ENCODE data around the gene CRIP2. TPM values are rescaled to one million over a fixed set of nuclear protein-coding genes. Genes with fewer than 3 reads are reported as not detected.

The CRIP2 gene
- total and polyA plus RNA-seq, 9 donors: 144 to 335 (median 235) TPM

GRCh38 chr14:105442125-105442524 lies 32.5 kb upstream of the CRIP2 start:
- H3K4me3 ChIP-seq (ENCODE audit: low read length): no peak overlapping the region
- H3K9me3 ChIP-seq (replicated peaks; ENCODE audit: control insufficient read depth, low read depth, low read length): no peaks in the 10 kb centered on the region
- no peaks in the 10 kb centered on the region for H3K27me3 ChIP-seq (ENCODE audit: control insufficient read depth, insufficient read depth, low read length)
- no peak overlapping the region for H3K27ac ChIP-seq (ENCODE audit: low read length)
- 78% methylated on average over 16 of the region's 17 CpGs for WGBS (ENCODE audit: insufficient coverage)
- DNase-seq: no peak
- H3K36me3 ChIP-seq (ENCODE audit: control insufficient read depth, insufficient read depth, low read length): peaks cover 67% of the 10 kb centered on the region
- peaks cover 20% of the 10 kb centered on the region for H3K4me1 ChIP-seq (ENCODE audit: control insufficient read depth, insufficient read depth, low read length)

- Histone ChIP-seq H3K4me3 (ENCODE audit: low read length) (no peak overlapping the region), H3K9me3 (replicated peaks; ENCODE audit: control insufficient read depth, low read depth, low read length) (no peaks in the 10 kb centered on the region), H3K27ac (ENCODE audit: low read length) (no peak overlapping the region), H3K36me3 (ENCODE audit: control insufficient read depth, insufficient read depth, low read length) (peaks cover 63% of the 10 kb centered on the region), H3K27me3 (ENCODE audit: control insufficient read depth, insufficient read depth, low read length) (no peaks in the 10 kb centered on the region), H3K4me1 (ENCODE audit: control insufficient read depth, insufficient read depth, low read length) (peaks cover 27% of the 10 kb centered on the region)
- DNase-seq: no peak
- 86% methylated on average over 12 of the region's 12 CpGs for WGBS (ENCODE audit: insufficient coverage)
These were observed 31.8 kb upstream of the CRIP2 start for GRCh38 chr14:105442834-105443233.

- Histone ChIP-seq H3K27ac (ENCODE audit: low read length) (no peak overlapping the region), H3K9me3 (replicated peaks; ENCODE audit: control insufficient read depth, low read depth, low read length) (no peaks in the 10 kb centered on the region), H3K4me3 (ENCODE audit: low read length) (no peak overlapping the region), H3K27me3 (ENCODE audit: control insufficient read depth, insufficient read depth, low read length) (no peaks in the 10 kb centered on the region), H3K4me1 (ENCODE audit: control insufficient read depth, insufficient read depth, low read length) (peaks cover 40% of the 10 kb centered on the region), H3K36me3 (ENCODE audit: control insufficient read depth, insufficient read depth, low read length) (peaks cover 50% of the 10 kb centered on the region)
- no peak for DNase-seq
- WGBS (ENCODE audit: insufficient coverage): 67% methylated on average over 17 of the region's 17 CpGs
These were observed 29.8 kb upstream of the CRIP2 start for GRCh38 chr14:105444859-105445258.

GRCh38 chr14:105445290-105445689 lies 29.3 kb upstream of the CRIP2 start:
- no peaks in the 10 kb centered on the region for H3K9me3 ChIP-seq (replicated peaks; ENCODE audit: control insufficient read depth, low read depth, low read length)
- 79% methylated on average over 22 of the region's 24 CpGs for WGBS (ENCODE audit: insufficient coverage)
- DNase-seq: no peak
- H3K36me3 ChIP-seq (ENCODE audit: control insufficient read depth, insufficient read depth, low read length): peaks cover 50% of the 10 kb centered on the region
- H3K4me1 ChIP-seq (ENCODE audit: control insufficient read depth, insufficient read depth, low read length): peaks cover 39% of the 10 kb centered on the region
- no peaks in the 10 kb centered on the region for H3K27me3 ChIP-seq (ENCODE audit: control insufficient read depth, insufficient read depth, low read length)
- H3K27ac ChIP-seq (ENCODE audit: low read length): no peak overlapping the region
- no peak overlapping the region for H3K4me3 ChIP-seq (ENCODE audit: low read length)

GRCh38 chr14:105445901-105446845 lies 28.4 kb upstream of the CRIP2 start:
- DNase-seq: no peak
- Histone ChIP-seq H3K4me1 (ENCODE audit: control insufficient read depth, insufficient read depth, low read length) (peaks cover 45% of the 10 kb centered on the region), H3K36me3 (ENCODE audit: control insufficient read depth, insufficient read depth, low read length) (peaks cover 51% of the 10 kb centered on the region), H3K27ac (ENCODE audit: low read length) (no peak overlapping the region), H3K27me3 (ENCODE audit: control insufficient read depth, insufficient read depth, low read length) (no peaks in the 10 kb centered on the region), H3K4me3 (ENCODE audit: low read length) (no peak overlapping the region), H3K9me3 (replicated peaks; ENCODE audit: control insufficient read depth, low read depth, low read length) (no peaks in the 10 kb centered on the region)
- WGBS (ENCODE audit: insufficient coverage): 84% methylated on average over 14 of the region's 26 CpGs

GRCh38 chr14:105446971-105447370 lies 27.6 kb upstream of the CRIP2 start:
- H3K9me3 ChIP-seq (replicated peaks; ENCODE audit: control insufficient read depth, low read depth, low read length): no peaks in the 10 kb centered on the region
- peak overlapping the region; percentile 74 for H3K27ac ChIP-seq (ENCODE audit: low read length)
- no peak overlapping the region for H3K4me3 ChIP-seq (ENCODE audit: low read length)
- no peaks in the 10 kb centered on the region for H3K27me3 ChIP-seq (ENCODE audit: control insufficient read depth, insufficient read depth, low read length)
- peaks cover 49% of the 10 kb centered on the region for H3K4me1 ChIP-seq (ENCODE audit: control insufficient read depth, insufficient read depth, low read length)
- H3K36me3 ChIP-seq (ENCODE audit: control insufficient read depth, insufficient read depth, low read length): peaks cover 55% of the 10 kb centered on the region
- no peak for DNase-seq
- 77% methylated on average over 14 of the region's 14 CpGs for WGBS (ENCODE audit: insufficient coverage)

GRCh38 chr14:105447651-105448640 lies 26.7 kb upstream of the CRIP2 start:
- Histone ChIP-seq H3K36me3 (ENCODE audit: control insufficient read depth, insufficient read depth, low read length) (peaks cover 56% of the 10 kb centered on the region), H3K27me3 (ENCODE audit: control insufficient read depth, insufficient read depth, low read length) (no peaks in the 10 kb centered on the region), H3K4me1 (ENCODE audit: control insufficient read depth, insufficient read depth, low read length) (peaks cover 49% of the 10 kb centered on the region), H3K9me3 (replicated peaks; ENCODE audit: control insufficient read depth, low read depth, low read length) (no peaks in the 10 kb centered on the region), H3K27ac (ENCODE audit: low read length) (peak overlapping the region; percentile 76), H3K4me3 (ENCODE audit: low read length) (no peak overlapping the region)
- 74% methylated on average over 26 of the region's 31 CpGs for WGBS (ENCODE audit: insufficient coverage)
- DNase-seq: peak; percentile 63

GRCh38 chr14:105448706-105449111 lies 25.9 kb upstream of the CRIP2 start:
- peak; percentile 78 for DNase-seq
- WGBS (ENCODE audit: insufficient coverage): 47% methylated on average over 7 of the region's 16 CpGs
- H3K27ac ChIP-seq (ENCODE audit: low read length): peak overlapping the region; percentile 76
- peaks cover 50% of the 10 kb centered on the region for H3K4me1 ChIP-seq (ENCODE audit: control insufficient read depth, insufficient read depth, low read length)
- H3K9me3 ChIP-seq (replicated peaks; ENCODE audit: control insufficient read depth, low read depth, low read length): no peaks in the 10 kb centered on the region
- no peak overlapping the region for H3K4me3 ChIP-seq (ENCODE audit: low read length)
- no peaks in the 10 kb centered on the region for H3K27me3 ChIP-seq (ENCODE audit: control insufficient read depth, insufficient read depth, low read length)
- peaks cover 54% of the 10 kb centered on the region for H3K36me3 ChIP-seq (ENCODE audit: control insufficient read depth, insufficient read depth, low read length)

GRCh38 chr14:105449276-105450122 lies 25.1 kb upstream of the CRIP2 start:
- Histone ChIP-seq H3K9me3 (replicated peaks; ENCODE audit: control insufficient read depth, low read depth, low read length) (no peaks in the 10 kb centered on the region), H3K4me3 (ENCODE audit: low read length) (no peak overlapping the region), H3K36me3 (ENCODE audit: control insufficient read depth, insufficient read depth, low read length) (peaks cover 62% of the 10 kb centered on the region), H3K27ac (ENCODE audit: low read length) (no peak overlapping the region), H3K27me3 (ENCODE audit: control insufficient read depth, insufficient read depth, low read length) (no peaks in the 10 kb centered on the region), H3K4me1 (ENCODE audit: control insufficient read depth, insufficient read depth, low read length) (peaks cover 57% of the 10 kb centered on the region)
- 92% methylated on average over 30 of the region's 47 CpGs for WGBS (ENCODE audit: insufficient coverage)
- no peak for DNase-seq
